Measurements from ENCODE around the gene HOXC4.

Gene HOXC4

GRCh38 chr12:54049108-54049507 lies 4.5 kb upstream of the HOXC4 start:
- Mint-ChIP-seq H3K9me3 (no peaks in the 10 kb centered on the region), H3K36me3 (ENCODE audit: low read depth) (no peaks in the 10 kb centered on the region), H3K27me3 (peaks cover 100% of the 10 kb centered on the region), H3K4me1 (ENCODE audit: low read depth) (peaks cover 33% of the 10 kb centered on the region), H3K4me3 (no peak overlapping the region), H3K27ac (no peak overlapping the region)
- no peak for DNase-seq

DNA sequence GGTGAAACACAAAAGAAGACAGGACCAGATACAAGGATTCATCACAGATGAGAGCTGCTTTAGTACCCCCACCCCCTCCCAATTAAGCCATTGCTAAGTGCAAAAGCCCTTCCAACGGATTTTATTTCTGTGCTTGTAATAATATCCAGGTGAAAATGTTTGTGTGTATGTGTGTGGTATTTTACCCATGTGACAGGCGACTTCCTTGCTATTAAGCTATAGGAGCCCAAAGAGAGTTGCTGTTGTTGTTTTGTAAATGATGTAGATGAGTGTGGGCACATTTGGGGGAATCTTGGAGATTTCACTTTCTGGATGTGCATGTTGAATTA lies 3.2 kb upstream of the HOXC4 start:
- H3K4me3 Mint-ChIP-seq: no peak overlapping the region
- H3K9me3 Mint-ChIP-seq: no peaks in the 10 kb centered on the region
- H3K27ac Mint-ChIP-seq: no peak overlapping the region
- DNase-seq: no peak
- H3K27me3 Mint-ChIP-seq: peaks cover 94% of the 10 kb centered on the region
- peaks cover 38% of the 10 kb centered on the region for H3K4me1 Mint-ChIP-seq (ENCODE audit: low read depth)
- H3K36me3 Mint-ChIP-seq (ENCODE audit: low read depth): no peaks in the 10 kb centered on the region

- Mint-ChIP-seq H3K4me1 (ENCODE audit: low read depth) (peaks cover 38% of the 10 kb centered on the region), H3K27me3 (peaks cover 91% of the 10 kb centered on the region)
- DNase-seq: no peak
Measured at GRCh38 chr12:54051026-54051842, 2.4 kb upstream of the HOXC4 start.

DNA sequence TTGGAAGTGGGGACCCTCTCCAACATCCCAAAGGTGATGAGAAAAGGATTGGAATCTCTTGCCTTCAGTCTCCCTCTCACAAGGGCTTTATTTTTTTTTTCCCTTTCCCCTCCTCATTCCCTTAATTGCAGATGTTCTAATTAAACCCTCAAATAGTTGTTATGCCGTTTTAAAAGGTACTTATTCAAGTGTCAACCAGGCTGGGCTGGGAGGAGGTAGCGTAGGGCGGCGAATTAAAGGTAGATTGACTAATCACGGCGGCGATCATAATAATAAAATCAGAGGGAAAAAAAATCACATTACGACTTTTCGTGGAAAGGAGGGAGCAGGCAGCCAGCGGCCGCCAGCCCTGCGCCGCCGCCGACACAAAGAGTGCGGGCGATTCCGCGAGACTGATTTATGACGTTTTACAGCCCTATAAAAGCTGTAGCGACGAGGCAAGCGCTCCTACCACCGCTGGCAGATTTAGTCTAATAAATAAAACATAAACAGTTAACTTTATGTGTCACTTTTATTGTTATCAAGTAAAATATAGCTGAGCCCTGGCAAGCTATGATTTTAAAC lies 1.7 kb upstream of the HOXC4 start:
- DNase-seq: no peak
- Mint-ChIP-seq H3K27me3 (peaks cover 86% of the 10 kb centered on the region), H3K9me3 (no peaks in the 10 kb centered on the region), H3K36me3 (ENCODE audit: low read depth) (no peaks in the 10 kb centered on the region), H3K4me1 (ENCODE audit: low read depth) (peaks cover 37% of the 10 kb centered on the region), H3K27ac (no peak overlapping the region), H3K4me3 (no peak overlapping the region)

More at GRCh38 chr12:54051026-54051842, 2.4 kb upstream of the HOXC4 start:
- H3K4me3 Mint-ChIP-seq: no peak overlapping the region
- H3K36me3 Mint-ChIP-seq (ENCODE audit: low read depth): no peaks in the 10 kb centered on the region
- no peaks in the 10 kb centered on the region for H3K9me3 Mint-ChIP-seq
- H3K27ac Mint-ChIP-seq: no peak overlapping the region

- Mint-ChIP-seq H3K9me3 (no peaks in the 10 kb centered on the region), H3K4me3 (peak overlapping the region; percentile 66), H3K27me3 (peaks cover 86% of the 10 kb centered on the region), H3K36me3 (ENCODE audit: low read depth) (no peaks in the 10 kb centered on the region), H3K4me1 (ENCODE audit: low read depth) (peaks cover 36% of the 10 kb centered on the region), H3K27ac (peak overlapping the region; percentile 41)
- DNase-seq: no peak
Measured at GRCh38 chr12:54052438-54053002, 1.1 kb upstream of the HOXC4 start.

DNA sequence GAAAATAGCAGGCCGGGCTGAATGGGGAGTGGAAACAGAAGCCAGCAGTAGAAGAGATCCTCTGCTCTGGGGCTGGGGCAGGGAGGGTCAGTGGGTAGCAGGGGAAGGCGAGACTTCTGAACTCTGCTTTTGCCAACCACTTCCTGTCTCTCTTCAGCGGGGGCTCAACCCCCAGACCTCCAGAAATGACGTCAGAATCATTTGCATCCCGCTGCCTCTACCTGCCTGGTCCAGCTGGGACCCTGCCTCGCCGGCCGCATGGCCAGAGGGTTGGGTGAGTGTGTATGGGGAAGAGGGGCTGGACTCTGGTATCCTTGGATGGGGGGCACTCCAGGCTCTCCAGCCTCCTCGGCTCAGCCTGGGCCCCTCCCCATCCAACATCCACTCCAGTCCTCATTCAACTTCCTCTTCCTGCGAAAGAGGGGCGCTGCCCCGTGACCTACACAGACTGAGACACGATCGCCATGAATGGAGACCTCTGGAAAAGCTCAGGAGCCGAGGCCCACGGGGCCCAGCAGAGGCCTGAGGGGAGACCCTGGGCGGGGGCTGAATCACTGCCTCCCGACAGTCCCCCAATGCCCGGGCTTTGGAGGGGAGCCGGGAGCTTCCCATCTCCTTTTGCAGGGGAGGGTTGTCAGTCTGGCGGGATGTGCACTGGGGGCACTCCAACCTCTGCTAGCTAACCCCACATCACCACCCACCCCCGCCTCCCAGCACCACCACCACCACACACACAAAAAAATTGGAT lies 458 bp upstream of the HOXC4 start:
- no peak for DNase-seq

GRCh38 chr12:54054742-54055194 lies 1.1 kb downstream of the HOXC4 start:
- H3K27me3 Mint-ChIP-seq: peaks cover 86% of the 10 kb centered on the region
- no peak overlapping the region for H3K27ac Mint-ChIP-seq
- H3K4me3 Mint-ChIP-seq: no peak overlapping the region
- no peak for DNase-seq
- H3K36me3 Mint-ChIP-seq (ENCODE audit: low read depth): no peaks in the 10 kb centered on the region
- H3K9me3 Mint-ChIP-seq: no peaks in the 10 kb centered on the region
- H3K4me1 Mint-ChIP-seq (ENCODE audit: low read depth): peaks cover 33% of the 10 kb centered on the region

More for the DNA sequence above, 458 bp upstream of the HOXC4 start:
- Mint-ChIP-seq H3K27me3 (peaks cover 86% of the 10 kb centered on the region), H3K4me1 (ENCODE audit: low read depth) (peaks cover 34% of the 10 kb centered on the region), H3K9me3 (no peaks in the 10 kb centered on the region), H3K27ac (peak overlapping the region; percentile 41), H3K36me3 (ENCODE audit: low read depth) (no peaks in the 10 kb centered on the region), H3K4me3 (peak overlapping the region; percentile 66)

DNA sequence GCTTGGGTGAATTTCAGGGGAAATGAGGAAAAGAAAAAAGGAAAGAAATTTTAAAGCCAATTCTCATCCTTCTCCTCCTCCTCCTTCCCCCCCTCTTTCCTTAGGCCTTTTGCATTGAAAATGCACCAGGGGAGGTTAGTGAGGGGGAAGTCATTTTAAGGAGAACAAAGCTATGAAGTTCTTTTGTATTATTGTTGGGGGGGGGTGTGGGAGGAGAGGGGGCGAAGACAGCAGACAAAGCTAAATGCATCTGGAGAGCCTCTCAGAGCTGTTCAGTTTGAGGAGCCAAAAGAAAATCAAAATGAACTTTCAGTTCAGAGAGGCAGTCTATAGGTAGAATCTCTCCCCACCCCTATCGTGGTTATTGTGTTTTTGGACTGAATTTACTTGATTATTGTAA lies 1.9 kb downstream of the HOXC4 start:
- Mint-ChIP-seq H3K27ac (no peak overlapping the region), H3K4me3 (no peak overlapping the region), H3K4me1 (ENCODE audit: low read depth) (peaks cover 28% of the 10 kb centered on the region), H3K36me3 (ENCODE audit: low read depth) (no peaks in the 10 kb centered on the region), H3K9me3 (no peaks in the 10 kb centered on the region), H3K27me3 (peaks cover 86% of the 10 kb centered on the region)
- no peak for DNase-seq

DNA sequence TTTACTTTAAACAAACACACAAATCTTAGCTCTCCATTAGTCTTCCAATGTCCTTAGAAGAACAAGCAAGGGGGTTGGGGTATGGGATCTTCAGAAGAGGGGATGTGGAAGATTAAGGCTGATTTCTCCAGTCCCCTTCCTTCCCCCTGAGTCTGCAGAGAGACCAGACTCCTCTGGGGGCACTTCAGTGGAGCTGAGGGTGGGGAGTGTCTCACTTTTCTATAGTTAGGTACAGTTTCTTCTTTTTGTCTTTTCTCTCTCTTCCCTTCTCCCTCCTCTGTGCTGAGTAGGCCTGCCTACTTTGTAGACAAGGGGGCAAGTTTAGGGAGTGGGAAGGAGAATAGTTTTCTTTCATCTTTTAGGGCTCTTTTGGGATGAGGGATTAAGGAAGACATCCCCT lies 2.5 kb downstream of the HOXC4 start:
- Mint-ChIP-seq H3K27me3 (peaks cover 86% of the 10 kb centered on the region), H3K9me3 (no peaks in the 10 kb centered on the region), H3K36me3 (ENCODE audit: low read depth) (no peaks in the 10 kb centered on the region), H3K4me3 (no peak overlapping the region), H3K4me1 (ENCODE audit: low read depth) (peaks cover 28% of the 10 kb centered on the region), H3K27ac (no peak overlapping the region)
- DNase-seq: no peak

DNA sequence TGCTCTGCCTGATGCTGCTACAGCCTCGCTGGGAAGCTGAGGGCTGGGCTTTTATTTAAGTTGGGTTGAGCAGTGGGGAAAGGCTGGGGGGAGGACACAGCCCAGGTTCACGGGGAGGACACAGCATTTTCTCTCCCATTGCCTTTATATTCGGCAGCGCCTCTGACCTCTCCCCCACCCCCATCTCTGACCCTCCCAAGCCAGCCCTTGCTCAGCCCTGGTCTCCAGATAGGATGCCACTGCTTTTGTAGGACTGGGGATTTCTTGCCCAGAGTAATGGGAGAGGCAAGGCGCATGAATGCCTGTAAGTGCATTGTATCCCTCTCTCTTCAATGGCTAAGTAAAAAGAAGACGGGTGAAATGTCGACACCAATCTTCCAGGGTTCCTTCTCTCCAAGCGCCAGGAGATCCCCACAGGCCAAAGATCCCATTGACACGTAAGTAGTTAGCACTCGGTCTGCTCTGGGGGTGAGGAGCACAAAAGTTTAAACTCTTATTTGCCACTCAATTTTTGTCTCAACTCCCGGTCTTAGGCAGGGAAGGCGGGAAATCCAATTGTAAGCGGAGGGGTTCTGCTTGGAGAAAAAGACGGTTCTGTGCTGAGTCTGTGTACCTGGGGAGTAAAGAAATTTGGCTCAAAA lies 4.6 kb downstream of the HOXC4 start:
- H3K9me3 Mint-ChIP-seq: no peaks in the 10 kb centered on the region
- H3K36me3 Mint-ChIP-seq (ENCODE audit: low read depth): no peaks in the 10 kb centered on the region
- DNase-seq: no peak
- peaks cover 86% of the 10 kb centered on the region for H3K27me3 Mint-ChIP-seq
- H3K4me1 Mint-ChIP-seq (ENCODE audit: low read depth): peaks cover 10% of the 10 kb centered on the region
- no peak overlapping the region for H3K27ac Mint-ChIP-seq
- H3K4me3 Mint-ChIP-seq: no peak overlapping the region

GRCh38 chr12:54059668-54060067 lies 6.0 kb downstream of the HOXC4 start:
- DNase-seq: no peak
- peaks cover 2% of the 10 kb centered on the region for H3K4me1 Mint-ChIP-seq (ENCODE audit: low read depth)
- no peaks in the 10 kb centered on the region for H3K9me3 Mint-ChIP-seq
- H3K27ac Mint-ChIP-seq: no peak overlapping the region
- peaks cover 87% of the 10 kb centered on the region for H3K27me3 Mint-ChIP-seq
- H3K36me3 Mint-ChIP-seq (ENCODE audit: low read depth): no peaks in the 10 kb centered on the region
- no peak overlapping the region for H3K4me3 Mint-ChIP-seq

- H3K27ac Mint-ChIP-seq: no peak overlapping the region
- no peak for DNase-seq
- H3K9me3 Mint-ChIP-seq: no peaks in the 10 kb centered on the region
- peaks cover 84% of the 10 kb centered on the region for H3K27me3 Mint-ChIP-seq
- H3K4me1 Mint-ChIP-seq (ENCODE audit: low read depth): no peaks in the 10 kb centered on the region
- H3K4me3 Mint-ChIP-seq: no peak overlapping the region
- no peaks in the 10 kb centered on the region for H3K36me3 Mint-ChIP-seq (ENCODE audit: low read depth)
Measured at GRCh38 chr12:54060174-54060974, 6.7 kb downstream of the HOXC4 start.

GRCh38 chr12:54060975-54061778 lies 7.5 kb downstream of the HOXC4 start:
- Mint-ChIP-seq H3K9me3 (no peaks in the 10 kb centered on the region), H3K4me1 (ENCODE audit: low read depth) (no peaks in the 10 kb centered on the region), H3K36me3 (ENCODE audit: low read depth) (no peaks in the 10 kb centered on the region), H3K4me3 (no peak overlapping the region), H3K27me3 (peaks cover 85% of the 10 kb centered on the region), H3K27ac (no peak overlapping the region)
- DNase-seq: no peak
